ENCODE measurements around the gene TGFBR2. TPM values are rescaled to one million over a fixed set of nuclear protein-coding genes. Genes with fewer than 3 reads are reported as not detected.
A peak's percentile ranks its signal among the peaks of the same experiment; 100 is the strongest.

Gene TGFBR2
- total RNA-seq, 1 donor from 2014 or later = 144 TPM

GRCh38 chr3:30628901-30629590, 22.6 kb downstream of the TGFBR2 start:
- DNase-seq = no peak
- intact Hi-C loops (cut with micrococcal nuclease) = no loop called here
- Histone ChIP-seq H3K27ac (replicated peaks) (peak overlapping the region; percentile 85), H3K9me3 (replicated peaks) (peaks cover 3% of the 10 kb centered on the region), H3K4me1 (peaks cover 100% of the 10 kb centered on the region), H3K27me3 (ENCODE audit: low read depth) (no peaks in the 10 kb centered on the region), H3K36me3 (peaks cover 13% of the 10 kb centered on the region), H3K4me3 (peak overlapping the region; percentile 30)
- TF ChIP-seq CTCF (IDR thresholded peaks at IDR 0.05; ENCODE audit: borderline replicate concordance) = peak; percentile 56

- TF ChIP-seq CTCF (IDR thresholded peaks at IDR 0.05; ENCODE audit: borderline replicate concordance) = no peak
- peak overlapping the region; percentile 30 for H3K4me3 ChIP-seq
- DNase-seq = no peak
- peaks cover 100% of the 10 kb centered on the region for H3K4me1 ChIP-seq
- peaks cover 3% of the 10 kb centered on the region for H3K9me3 ChIP-seq (replicated peaks)
- H3K27ac ChIP-seq (replicated peaks) = peak overlapping the region; percentile 85
- H3K27me3 ChIP-seq (ENCODE audit: low read depth) = no peaks in the 10 kb centered on the region
- intact Hi-C loops (cut with micrococcal nuclease) = no loop called here
- peaks cover 8% of the 10 kb centered on the region for H3K36me3 ChIP-seq
Observed at GRCh38 chr3:30629746-30630145, 23.3 kb downstream of the TGFBR2 start.

GRCh38 chr3:30630238-30631030, 24.0 kb downstream of the TGFBR2 start:
- intact Hi-C loops (cut with micrococcal nuclease) = no loop called here
- Histone ChIP-seq H3K4me3 (peak overlapping the region; percentile 30), H3K4me1 (peaks cover 100% of the 10 kb centered on the region), H3K27me3 (ENCODE audit: low read depth) (no peaks in the 10 kb centered on the region), H3K36me3 (peaks cover 8% of the 10 kb centered on the region), H3K27ac (replicated peaks) (peak overlapping the region; percentile 85), H3K9me3 (replicated peaks) (peaks cover 3% of the 10 kb centered on the region)
- no peak for DNase-seq
- no peak for TF ChIP-seq CTCF (IDR thresholded peaks at IDR 0.05; ENCODE audit: borderline replicate concordance)

- peaks cover 3% of the 10 kb centered on the region for H3K9me3 ChIP-seq (replicated peaks)
- H3K36me3 ChIP-seq = peaks cover 8% of the 10 kb centered on the region
- H3K4me1 ChIP-seq = peaks cover 100% of the 10 kb centered on the region
- DNase-seq = no peak
- H3K27ac ChIP-seq (replicated peaks) = peak overlapping the region; percentile 85
- TF ChIP-seq CTCF (IDR thresholded peaks at IDR 0.05; ENCODE audit: borderline replicate concordance) = no peak
- no peak overlapping the region for H3K4me3 ChIP-seq
- intact Hi-C loops (cut with micrococcal nuclease) = no loop called here
- no peaks in the 10 kb centered on the region for H3K27me3 ChIP-seq (ENCODE audit: low read depth)
Observed at GRCh38 chr3:30631243-30631904, 25.0 kb downstream of the TGFBR2 start.

DNA sequence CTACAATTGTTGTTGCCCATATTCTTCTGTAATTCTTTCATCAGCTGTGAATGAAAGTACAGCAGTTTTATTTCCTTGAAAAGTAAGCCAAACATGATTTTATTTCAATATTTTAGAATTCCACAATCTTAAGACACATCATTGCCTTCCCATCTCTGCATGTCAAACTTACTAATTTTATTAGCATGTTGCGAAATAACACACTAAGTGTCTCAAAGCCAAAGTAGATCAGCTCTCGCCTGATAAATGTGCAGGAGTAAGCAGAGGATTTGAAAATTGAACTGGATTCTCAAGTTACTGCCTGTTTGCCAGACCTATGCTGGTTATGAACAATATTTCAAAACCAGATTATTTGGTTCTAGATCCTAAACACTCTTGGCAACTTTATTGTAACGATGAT, 25.7 kb downstream of the TGFBR2 start:
- H3K36me3 ChIP-seq = peaks cover 8% of the 10 kb centered on the region

More for the DNA sequence above, 25.7 kb downstream of the TGFBR2 start:
- Histone ChIP-seq H3K27ac (replicated peaks) (peak overlapping the region; percentile 85), H3K9me3 (replicated peaks) (peaks cover 3% of the 10 kb centered on the region), H3K27me3 (ENCODE audit: low read depth) (no peaks in the 10 kb centered on the region), H3K4me3 (no peak overlapping the region), H3K4me1 (peaks cover 98% of the 10 kb centered on the region)
- no peak for DNase-seq
- intact Hi-C loops (cut with micrococcal nuclease) = no loop called here
- TF ChIP-seq CTCF (IDR thresholded peaks at IDR 0.05; ENCODE audit: borderline replicate concordance) = no peak

All from left ventricle myocardium inferior (tissue), 1 donor.